ENCODE measurements around the gene PLCD1. TPM values are rescaled to one million over a fixed set of nuclear protein-coding genes. Genes with fewer than 3 reads are reported as not detected.
A peak's percentile ranks its signal among the peaks of the same experiment; 100 is the strongest.

Gene PLCD1
- total RNA-seq, 2 donors from 2014 or later = 7.9 to 12.2 TPM

DNA sequence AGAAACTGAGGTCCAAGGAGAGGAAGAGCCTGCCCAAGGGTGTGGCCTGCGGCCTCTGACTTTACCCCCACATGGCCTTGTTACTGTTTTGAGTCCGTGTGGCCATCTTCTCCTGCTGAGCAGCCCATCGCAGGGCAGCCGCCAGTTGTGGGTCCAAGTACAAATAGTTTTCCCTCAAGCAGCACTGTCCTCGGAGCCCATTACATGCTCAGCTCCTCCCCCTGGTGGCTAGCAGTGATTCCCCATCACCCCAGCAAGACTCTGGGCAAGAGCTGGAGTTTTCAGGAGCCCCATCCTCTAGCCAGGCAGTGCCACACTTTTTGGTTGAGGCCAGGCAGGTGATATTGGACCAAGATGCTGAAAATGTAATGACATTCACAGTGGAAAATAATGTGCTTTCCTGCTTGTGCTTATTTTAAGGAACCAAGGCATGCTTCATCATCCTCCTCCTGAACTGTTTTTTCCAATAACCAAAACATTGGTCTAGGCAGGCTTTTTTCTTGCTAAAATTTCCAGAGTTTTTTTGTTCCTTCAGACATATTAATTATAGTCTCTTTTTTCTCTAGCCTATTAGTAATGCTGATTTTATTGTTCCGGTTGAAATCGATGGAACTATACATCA, 62.1 kb downstream of the PLCD1 start:
- ATAC-seq = peak; percentile 66
- no peaks in the 10 kb centered on the region for H3K36me3 ChIP-seq (replicated peaks in 1 of 2; ENCODE audit: insufficient read depth in 1 of 2, low read depth in 2 of 2)
- peaks cover 40% of the 10 kb centered on the region for H3K4me1 ChIP-seq
- peak; percentile 69 to 79 (median 72) for DNase-seq
- no peaks in the 10 kb centered on the region for H3K27me3 ChIP-seq
- 50% methylated on average over 6 to 7 of the region's 7 CpGs for WGBS, 2 donors
- no peaks in the 10 kb centered on the region for H3K9me3 ChIP-seq
- intact Hi-C loops (cut with DNase I) = loop anchor here (5.0 kb wide), 1 partner anchor 110 kb away; no protein-coding TSS in a partner anchor
- H3K4me3 ChIP-seq = no peak overlapping the region
- peak overlapping the region in 2 of 4 donors; percentile 26 to 75 for H3K27ac ChIP-seq
- TF ChIP-seq, protein P1, sequence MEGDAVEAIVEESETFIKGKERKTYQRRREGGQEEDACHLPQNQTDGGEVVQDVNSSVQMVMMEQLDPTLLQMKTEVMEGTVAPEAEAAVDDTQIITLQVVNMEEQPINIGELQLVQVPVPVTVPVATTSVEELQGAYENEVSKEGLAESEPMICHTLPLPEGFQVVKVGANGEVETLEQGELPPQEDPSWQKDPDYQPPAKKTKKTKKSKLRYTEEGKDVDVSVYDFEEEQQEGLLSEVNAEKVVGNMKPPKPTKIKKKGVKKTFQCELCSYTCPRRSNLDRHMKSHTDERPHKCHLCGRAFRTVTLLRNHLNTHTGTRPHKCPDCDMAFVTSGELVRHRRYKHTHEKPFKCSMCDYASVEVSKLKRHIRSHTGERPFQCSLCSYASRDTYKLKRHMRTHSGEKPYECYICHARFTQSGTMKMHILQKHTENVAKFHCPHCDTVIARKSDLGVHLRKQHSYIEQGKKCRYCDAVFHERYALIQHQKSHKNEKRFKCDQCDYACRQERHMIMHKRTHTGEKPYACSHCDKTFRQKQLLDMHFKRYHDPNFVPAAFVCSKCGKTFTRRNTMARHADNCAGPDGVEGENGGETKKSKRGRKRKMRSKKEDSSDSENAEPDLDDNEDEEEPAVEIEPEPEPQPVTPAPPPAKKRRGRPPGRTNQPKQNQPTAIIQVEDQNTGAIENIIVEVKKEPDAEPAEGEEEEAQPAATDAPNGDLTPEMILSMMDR (IDR thresholded peaks at IDR 0.05) = peak; percentile 67 to 86 (median 74)
- no peak for TF ChIP-seq POLR2A (IDR thresholded peaks at IDR 0.05)

DNA sequence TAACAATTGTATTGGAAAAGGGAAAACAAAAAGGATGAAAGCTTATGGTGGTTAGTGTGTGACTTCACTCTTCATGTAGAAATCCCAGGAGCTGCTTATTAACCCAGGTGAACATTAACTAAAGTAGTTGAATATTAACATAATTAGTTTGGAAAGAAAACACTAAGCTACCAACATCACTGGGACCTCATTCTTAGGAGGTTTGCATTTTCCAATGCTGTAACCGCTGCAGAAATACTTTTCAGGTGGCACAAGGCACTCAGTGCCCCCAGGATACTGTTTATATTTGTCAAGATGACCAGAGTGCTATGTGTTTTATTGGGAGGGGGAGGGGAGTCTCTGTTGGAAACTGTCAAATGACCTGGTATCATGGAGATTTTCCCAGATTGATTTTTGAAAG, 64.7 kb downstream of the PLCD1 start:
- intact Hi-C loops (cut with DNase I) = loop anchor here (5.0 kb wide), 1 partner anchor 107 kb away; no protein-coding TSS in a partner anchor
- no peaks in the 10 kb centered on the region for H3K9me3 ChIP-seq
- H3K36me3 ChIP-seq (replicated peaks in 1 of 2; ENCODE audit: insufficient read depth in 1 of 2, low read depth in 2 of 2) = no peaks in the 10 kb centered on the region
- peak overlapping the region; percentile 60 to 75 (median 64) for H3K27ac ChIP-seq
- no peak overlapping the region for H3K4me3 ChIP-seq
- DNase-seq = no peak
- ATAC-seq = peak; percentile 87
- H3K4me1 ChIP-seq = peaks cover 53% of the 10 kb centered on the region
- WGBS, 2 donors = 0 to 35% methylated on average over 1 of the region's 1 CpG
- TF ChIP-seq, protein P1 (IDR thresholded peaks at IDR 0.05) = no peak
- peak in 1 of 3 donors; percentile 19 for TF ChIP-seq POLR2A (IDR thresholded peaks at IDR 0.05)
- no peaks in the 10 kb centered on the region for H3K27me3 ChIP-seq

DNA sequence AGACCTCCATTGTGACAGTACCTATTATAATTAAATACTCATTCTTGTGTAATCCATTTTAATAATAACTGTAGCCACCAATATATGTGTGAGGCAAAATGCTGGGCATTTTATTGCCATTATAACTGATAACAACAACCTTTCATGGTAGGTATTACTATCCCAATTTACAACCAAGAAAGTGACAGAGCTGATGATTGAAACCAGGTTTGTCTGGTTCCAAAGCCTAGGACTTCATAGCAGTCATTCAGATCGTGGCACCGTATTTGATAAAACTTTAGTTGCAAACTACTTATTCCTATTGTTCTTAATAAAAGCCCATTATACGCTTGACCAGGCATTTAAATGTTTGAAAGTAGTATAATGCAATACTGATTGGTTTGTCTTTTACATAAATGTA, 65.3 kb downstream of the PLCD1 start:
- no peaks in the 10 kb centered on the region for H3K27me3 ChIP-seq
- intact Hi-C loops (cut with DNase I) = no loop called here
- TF ChIP-seq, protein P1 (IDR thresholded peaks at IDR 0.05) = no peak
- no peak for TF ChIP-seq POLR2A (IDR thresholded peaks at IDR 0.05)
- WGBS, 2 donors = 25 to 43% methylated on average over 3 of the region's 3 CpGs
- H3K4me1 ChIP-seq = peaks cover 54% of the 10 kb centered on the region
- peak overlapping the region; percentile 60 to 75 (median 64) for H3K27ac ChIP-seq
- DNase-seq (no peak), ATAC-seq (no peak)
- H3K9me3 ChIP-seq = no peaks in the 10 kb centered on the region
- no peaks in the 10 kb centered on the region for H3K36me3 ChIP-seq (replicated peaks in 1 of 2; ENCODE audit: insufficient read depth in 1 of 2, low read depth in 2 of 2)
- no peak overlapping the region for H3K4me3 ChIP-seq

DNA sequence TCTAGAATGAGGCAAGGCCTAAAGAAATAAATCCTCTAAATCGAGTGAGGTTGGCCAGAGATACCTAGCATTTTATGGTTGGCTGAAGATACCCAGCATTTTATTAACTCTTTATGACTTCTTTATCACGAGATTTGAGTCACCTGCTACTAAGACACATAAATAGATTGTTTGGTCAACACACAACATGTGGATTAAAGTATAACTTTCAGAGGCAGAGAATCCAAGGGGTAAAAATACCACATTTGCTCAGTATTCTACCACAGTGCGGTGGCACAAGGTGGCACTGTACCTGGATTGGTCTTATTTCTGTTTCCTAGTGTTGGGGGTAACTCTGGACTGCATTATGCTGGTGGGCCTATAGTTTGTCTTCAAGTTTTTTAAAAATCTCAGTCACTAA, 65.8 kb downstream of the PLCD1 start:
- no peak for TF ChIP-seq POLR2A (IDR thresholded peaks at IDR 0.05)
- TF ChIP-seq, protein P1 (IDR thresholded peaks at IDR 0.05) = no peak
- no peaks in the 10 kb centered on the region for H3K9me3 ChIP-seq
- no peaks in the 10 kb centered on the region for H3K36me3 ChIP-seq (replicated peaks in 1 of 2; ENCODE audit: insufficient read depth in 1 of 2, low read depth in 2 of 2)
- no peaks in the 10 kb centered on the region for H3K27me3 ChIP-seq
- no peak for DNase-seq
- 45 to 54% methylated on average over 3 of the region's 3 CpGs for WGBS, 2 donors
- intact Hi-C loops (cut with DNase I) = no loop called here
- no peak overlapping the region for H3K4me3 ChIP-seq
- peaks cover 59% of the 10 kb centered on the region for H3K4me1 ChIP-seq
- no peak for ATAC-seq
- peak overlapping the region in 3 of 4 donors; percentile 25 to 75 (median 54) for H3K27ac ChIP-seq

DNA sequence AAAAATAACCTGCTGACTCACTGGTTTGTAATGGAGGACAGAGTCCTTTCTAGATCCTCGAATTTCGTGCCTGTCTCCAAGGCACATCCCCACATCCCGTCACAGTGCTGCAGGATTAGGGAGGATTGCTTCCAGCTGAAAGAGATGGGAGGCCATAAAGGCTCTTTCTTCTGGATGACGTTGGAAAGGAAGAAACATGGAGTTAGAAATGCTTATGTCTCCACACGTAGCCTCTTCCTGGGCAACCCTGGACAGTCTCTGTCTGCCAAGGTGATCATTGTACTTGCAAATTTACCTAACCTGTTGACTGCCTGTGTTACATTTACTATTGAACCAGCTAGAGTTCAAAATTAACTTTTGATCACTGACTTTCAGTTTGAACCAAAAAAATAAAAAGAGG, 66.4 kb downstream of the PLCD1 start:
- peak overlapping the region in 3 of 4 donors; percentile 25 to 75 (median 54) for H3K27ac ChIP-seq
- ATAC-seq = no peak
- H3K36me3 ChIP-seq (replicated peaks in 1 of 2; ENCODE audit: insufficient read depth in 1 of 2, low read depth in 2 of 2) = no peaks in the 10 kb centered on the region
- no peaks in the 10 kb centered on the region for H3K27me3 ChIP-seq
- WGBS, 2 donors = 57 to 73% methylated on average over 5 of the region's 5 CpGs
- H3K4me3 ChIP-seq = no peak overlapping the region
- intact Hi-C loops (cut with DNase I) = no loop called here
- peaks cover 60% of the 10 kb centered on the region for H3K4me1 ChIP-seq
- no peaks in the 10 kb centered on the region for H3K9me3 ChIP-seq
- no peak for TF ChIP-seq POLR2A (IDR thresholded peaks at IDR 0.05)
- TF ChIP-seq, protein P1 (IDR thresholded peaks at IDR 0.05) = no peak
- no peak for DNase-seq

All from body of pancreas (tissue), 4 donors.